HG02840 (cell line): ENCODE data around the gene EVA1C.
"Not testable (repeated sequence)": the region's sequence is repeated elsewhere in the genome, so short reads cannot be mapped to it uniquely, and the experiment has no call there.

ENCODE experiments used
- ATAC-seq: cut with Tn5 transposase; IDR thresholded peaks from one replicate; pipeline ENCODE4 v1.9.1; 2021; ENCODE audit warnings: mild to moderate bottlenecking, moderate library complexity, moderate number of reproducible peaks; ENCODE audit not compliant: unreplicated experiment, low FRiP score

Gene EVA1C

DNA sequence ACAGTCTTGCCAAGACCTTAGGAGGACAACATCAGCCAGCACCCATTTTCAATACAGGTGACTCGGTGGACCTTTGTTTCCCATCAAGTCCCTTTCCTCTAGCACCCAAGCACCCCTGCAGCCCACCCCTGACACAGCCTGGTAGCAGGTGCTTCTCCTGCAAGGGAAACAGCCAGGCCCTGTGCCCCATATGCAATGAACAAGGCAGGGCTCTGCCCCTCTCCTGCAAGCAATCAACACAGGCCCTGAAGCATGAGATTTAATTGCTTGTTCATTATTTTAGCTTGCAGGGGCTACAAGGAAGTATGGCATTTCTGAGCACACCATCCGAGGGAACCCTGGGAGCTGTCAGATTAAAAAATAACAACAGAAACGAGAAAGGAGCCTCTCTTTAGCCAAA, 137.4 kb downstream of the EVA1C start:
- no peak for ATAC-seq

DNA sequence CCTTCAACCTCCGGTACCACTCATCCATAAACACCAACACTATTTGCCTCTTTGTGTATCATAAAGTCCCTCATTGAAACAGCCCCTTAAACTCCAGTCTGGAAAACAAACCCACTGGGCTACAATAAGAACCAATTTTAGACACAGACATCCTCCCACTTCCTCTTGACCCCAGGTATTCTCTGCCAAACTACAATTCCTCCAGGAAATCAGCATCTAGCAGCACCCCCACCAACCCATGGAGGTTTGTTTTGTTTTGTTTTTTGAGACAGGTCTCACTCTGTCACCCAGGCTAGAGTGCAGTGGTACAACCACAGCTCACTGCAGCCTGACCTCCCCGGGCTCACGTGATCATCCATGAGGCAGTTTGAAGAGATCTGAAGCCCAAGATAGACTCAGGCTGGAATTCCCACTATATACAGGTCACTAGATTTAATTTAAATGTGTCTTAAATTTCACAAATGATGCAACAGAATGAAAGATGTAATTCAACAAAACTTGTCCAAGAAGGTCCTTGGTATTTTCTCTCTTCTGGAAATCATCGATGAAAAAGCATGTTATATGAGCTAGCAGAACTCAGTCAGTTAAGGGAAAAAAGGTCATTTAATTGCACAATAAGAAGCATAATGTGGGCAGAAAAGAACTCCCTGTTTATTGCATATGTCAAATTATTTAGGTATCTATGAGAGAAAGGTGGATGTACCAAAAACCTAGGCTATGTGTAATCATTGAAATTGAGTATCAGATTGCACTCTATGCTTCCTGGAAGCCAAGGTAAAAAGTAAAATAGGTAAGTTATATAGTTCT, 142.5 kb downstream of the EVA1C start:
- ATAC-seq, result no peak

DNA sequence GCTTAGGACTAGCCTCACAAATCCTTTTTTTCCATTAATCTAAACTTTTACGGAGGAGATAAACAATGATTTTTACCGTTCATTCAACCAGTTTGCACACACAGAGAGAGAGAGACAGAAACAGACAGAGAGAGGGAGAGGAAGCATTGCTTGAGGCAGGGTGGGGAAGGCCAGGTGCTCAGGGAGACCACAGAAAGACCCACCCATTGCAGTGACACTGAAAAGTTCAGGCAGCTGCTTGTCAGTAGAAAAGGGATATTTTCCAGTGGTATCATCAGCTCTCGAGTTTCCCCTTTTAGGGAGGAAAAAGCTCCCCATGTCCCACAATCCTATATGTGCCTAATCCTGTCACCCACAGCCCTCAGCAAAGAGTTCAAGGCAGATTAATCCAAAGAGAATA, 145.6 kb downstream of the EVA1C start:
- no peak for ATAC-seq

DNA sequence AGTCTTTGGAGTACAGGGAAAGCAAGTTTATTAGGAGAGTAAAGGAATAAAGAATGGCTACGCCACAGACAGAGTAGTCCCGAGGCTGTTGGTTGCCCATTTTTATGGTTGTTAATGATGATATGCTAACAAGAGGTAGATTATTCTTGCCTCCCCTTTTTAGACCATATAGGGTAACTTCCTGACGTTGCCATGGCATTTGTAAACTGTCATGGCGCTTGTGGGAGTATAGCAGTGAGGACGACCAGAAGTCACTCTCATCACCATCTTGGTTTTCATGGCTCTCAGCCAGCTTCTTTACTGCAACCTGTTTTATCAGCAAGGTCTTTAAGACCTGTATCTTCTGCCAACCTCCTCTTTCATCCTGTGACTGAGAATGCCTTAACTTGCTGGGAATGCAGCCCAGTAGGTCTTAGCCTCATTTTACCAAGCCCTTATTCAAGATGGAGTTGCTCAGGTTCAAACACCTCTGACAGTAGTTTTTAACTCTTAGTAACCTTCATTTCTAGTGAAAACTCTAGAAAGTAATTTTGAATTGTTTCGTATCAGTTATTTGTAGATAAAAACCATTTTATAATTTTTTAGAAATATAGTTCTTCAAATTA, 146.6 kb downstream of the EVA1C start:
- no peak for ATAC-seq

DNA sequence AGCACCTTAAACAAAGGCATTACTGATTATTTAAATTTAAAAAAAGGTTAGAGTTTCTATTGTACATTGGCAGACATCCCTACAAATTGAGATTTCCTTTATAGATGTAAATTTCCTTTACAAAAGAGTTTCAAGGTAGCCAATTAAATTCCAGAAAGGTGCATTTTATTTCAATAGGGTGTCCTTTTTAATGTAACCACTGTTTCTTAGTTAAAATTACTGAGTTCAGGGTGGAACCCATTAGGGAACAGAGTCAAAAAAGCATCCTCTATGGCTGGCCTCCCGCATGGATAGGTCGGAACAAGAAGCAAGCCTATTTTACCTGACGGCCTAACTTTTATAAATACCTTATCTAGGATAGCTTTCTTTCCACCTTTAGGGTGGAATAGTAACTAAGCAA, 148.4 kb downstream of the EVA1C start:
- no peak for ATAC-seq

DNA sequence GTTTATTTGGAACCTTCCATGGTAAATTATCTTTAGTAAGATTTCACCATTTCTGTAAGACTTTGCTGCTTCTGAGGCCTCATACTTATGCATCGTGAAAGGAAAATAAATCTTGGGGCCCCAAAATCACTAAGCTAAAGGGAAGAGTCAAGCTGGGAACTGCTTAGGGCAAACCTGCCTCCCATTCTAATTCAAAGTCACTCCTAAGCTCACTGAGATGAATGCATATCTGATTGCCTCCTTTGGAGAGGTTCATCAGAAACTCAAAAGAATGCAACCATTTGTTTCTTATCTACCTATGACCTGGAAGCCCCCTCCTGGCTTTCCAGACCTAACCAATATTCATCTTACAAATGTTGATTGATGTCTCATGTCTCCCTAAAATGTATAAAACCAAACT, 149.0 kb downstream of the EVA1C start:
- ATAC-seq, result not testable (repeated sequence)

DNA sequence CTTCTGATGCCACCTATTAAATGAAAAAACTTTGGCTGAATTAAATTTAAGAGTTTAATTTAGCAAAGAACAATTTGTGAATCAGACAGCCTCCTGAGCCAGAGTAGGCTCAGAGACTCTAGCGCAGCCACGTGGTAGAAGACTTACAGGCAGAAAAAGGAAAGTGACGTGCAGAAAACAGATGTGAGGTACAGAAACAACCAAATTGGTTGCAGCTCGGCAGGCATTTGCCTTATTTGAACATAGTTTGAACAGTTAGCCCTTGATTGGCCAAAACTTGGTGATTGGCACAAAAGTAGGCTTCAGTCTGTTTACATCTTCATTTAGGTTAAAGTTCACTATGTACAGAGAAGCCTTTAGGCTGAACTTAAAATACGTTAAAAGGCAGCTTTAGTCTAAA, 149.9 kb downstream of the EVA1C start:
- ATAC-seq, result no peak

DNA sequence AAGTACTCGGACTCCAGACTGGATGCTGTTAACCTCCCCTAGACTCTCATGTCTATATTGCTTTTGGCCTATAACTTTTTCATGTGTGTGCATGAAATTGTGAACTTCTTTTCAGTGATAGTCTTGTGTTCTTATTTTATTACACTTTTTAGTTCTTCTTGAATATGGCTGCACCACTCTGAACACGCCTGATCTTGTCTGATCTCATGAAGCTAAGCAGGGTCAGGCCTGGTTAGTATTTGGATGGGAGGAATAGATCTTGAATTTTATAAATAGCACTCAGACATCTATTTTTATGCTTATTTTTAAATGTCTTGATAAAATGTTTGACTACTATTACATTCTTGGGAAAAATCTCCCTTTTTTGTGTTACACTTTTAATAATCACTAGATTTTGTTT, 150.4 kb downstream of the EVA1C start:
- ATAC-seq, result no peak
